AG04449 (cell line): ENCODE results near the gene KCND2.

Source experiments
- CTCF ChIA-PET: fragments of 350-600 bp; formaldehyde crosslinking; extraction: SDS; loops from one replicate; lab custom pipeline; 2021; ENCODE audit warnings: antibody characterized with exemption; lab: Yijun Ruan, JAX
- POLR2A ChIA-PET: fragments of 400-600, 350-600 bp; formaldehyde crosslinking; extraction: SDS; loops from one replicate; lab custom pipeline; 2020; ENCODE audit warnings: antibody characterized with exemption, inconsistent platforms; lab: Yijun Ruan, JAX
- DNase-seq: peaks from one replicate; pipeline ENCODE4 v3.0.0-alpha.2; 2010; ENCODE audit warnings: low read depth, low spot score
- H3K4me3 ChIP-seq: 2 replicates; pipeline ENCODE4 v1.5.1; 2011; ENCODE audit warnings: low read depth, mild to moderate bottlenecking, control low read depth, low read length
- TF ChIP-seq, protein P1 (sequence below): IDR thresholded peaks from one replicate; pipeline ENCODE4 v1.5.1; 2011; ENCODE audit warnings: mild to moderate bottlenecking, moderate library complexity, low read length, control low read depth, inconsistent platforms; ENCODE audit not compliant: insufficient read depth; ENCODE audit errors: missing control alignments

KCND2 gene

DNA sequence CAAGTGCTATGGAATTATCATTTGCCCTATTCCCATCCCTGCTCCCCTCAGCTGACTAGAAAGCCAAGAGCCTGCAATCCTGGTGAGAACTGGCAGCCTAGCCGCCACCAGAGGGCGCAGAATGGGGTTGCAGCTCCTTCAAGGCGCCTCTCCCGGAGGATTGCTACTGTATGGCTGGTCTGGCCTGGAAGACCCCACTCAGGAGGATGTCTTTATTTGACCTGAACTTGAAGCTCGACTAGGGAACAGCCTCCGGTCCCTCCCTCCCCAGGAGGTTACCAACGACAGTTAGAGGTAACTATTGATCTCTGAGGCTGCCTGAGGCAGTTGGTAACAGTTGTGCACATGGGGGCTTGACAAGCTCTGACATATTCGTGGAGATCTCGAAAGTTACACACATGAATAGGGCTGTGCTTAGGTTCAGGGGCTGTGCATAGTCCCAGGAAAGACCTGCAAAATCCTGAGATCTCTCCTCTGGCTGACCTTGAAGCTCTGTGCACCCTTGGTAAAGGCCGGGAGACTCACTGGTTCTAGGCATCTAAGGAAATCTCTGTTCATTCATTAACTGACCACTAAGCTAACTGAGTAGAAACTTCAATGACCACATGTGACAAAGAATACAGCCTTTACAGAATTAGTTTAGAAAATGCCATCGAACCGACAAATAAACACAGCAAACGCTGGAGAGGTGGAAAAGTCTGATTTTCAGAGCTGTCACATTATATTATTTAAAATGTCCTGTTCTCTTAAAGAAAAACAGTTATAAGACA is 519.3 kb downstream of the KCND2 start:
- H3K4me3 ChIP-seq, result no peak overlapping the region
- TF ChIP-seq, protein P1, sequence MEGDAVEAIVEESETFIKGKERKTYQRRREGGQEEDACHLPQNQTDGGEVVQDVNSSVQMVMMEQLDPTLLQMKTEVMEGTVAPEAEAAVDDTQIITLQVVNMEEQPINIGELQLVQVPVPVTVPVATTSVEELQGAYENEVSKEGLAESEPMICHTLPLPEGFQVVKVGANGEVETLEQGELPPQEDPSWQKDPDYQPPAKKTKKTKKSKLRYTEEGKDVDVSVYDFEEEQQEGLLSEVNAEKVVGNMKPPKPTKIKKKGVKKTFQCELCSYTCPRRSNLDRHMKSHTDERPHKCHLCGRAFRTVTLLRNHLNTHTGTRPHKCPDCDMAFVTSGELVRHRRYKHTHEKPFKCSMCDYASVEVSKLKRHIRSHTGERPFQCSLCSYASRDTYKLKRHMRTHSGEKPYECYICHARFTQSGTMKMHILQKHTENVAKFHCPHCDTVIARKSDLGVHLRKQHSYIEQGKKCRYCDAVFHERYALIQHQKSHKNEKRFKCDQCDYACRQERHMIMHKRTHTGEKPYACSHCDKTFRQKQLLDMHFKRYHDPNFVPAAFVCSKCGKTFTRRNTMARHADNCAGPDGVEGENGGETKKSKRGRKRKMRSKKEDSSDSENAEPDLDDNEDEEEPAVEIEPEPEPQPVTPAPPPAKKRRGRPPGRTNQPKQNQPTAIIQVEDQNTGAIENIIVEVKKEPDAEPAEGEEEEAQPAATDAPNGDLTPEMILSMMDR, result peak; percentile 92
- ChIA-PET CTCF (interaction anchor here (0.6 to 13.9 kb wide), 43 partner anchors 8 to 1202 kb away, joined by 3 to 186 read pairs (median 4); partner anchors contain the start of gene CPED1), POLR2A (no interaction called here)
- no peak for DNase-seq

DNA sequence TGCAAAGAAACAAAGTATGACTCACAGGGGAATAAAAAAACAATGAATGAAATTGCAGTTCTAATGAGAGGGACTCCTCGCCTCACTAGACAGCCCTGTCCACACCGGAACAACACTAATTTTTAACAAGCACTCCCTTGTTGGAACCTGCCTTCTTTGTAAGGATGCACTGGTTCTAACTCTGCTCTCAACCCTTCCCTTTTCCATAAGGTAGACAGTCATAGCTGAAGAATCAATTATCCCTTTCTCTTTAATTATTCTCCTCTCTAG is 519.8 kb downstream of the KCND2 start:
- TF ChIP-seq, protein P1, result no peak
- POLR2A ChIA-PET, result no interaction called here
- no peak overlapping the region for H3K4me3 ChIP-seq
- CTCF ChIA-PET, result interaction anchor here (0.7 to 13.9 kb wide), 28 partner anchors 10 to 757 kb away, joined by 3 to 186 read pairs (median 5); partner anchors contain the start of gene CPED1
- no peak for DNase-seq

DNA sequence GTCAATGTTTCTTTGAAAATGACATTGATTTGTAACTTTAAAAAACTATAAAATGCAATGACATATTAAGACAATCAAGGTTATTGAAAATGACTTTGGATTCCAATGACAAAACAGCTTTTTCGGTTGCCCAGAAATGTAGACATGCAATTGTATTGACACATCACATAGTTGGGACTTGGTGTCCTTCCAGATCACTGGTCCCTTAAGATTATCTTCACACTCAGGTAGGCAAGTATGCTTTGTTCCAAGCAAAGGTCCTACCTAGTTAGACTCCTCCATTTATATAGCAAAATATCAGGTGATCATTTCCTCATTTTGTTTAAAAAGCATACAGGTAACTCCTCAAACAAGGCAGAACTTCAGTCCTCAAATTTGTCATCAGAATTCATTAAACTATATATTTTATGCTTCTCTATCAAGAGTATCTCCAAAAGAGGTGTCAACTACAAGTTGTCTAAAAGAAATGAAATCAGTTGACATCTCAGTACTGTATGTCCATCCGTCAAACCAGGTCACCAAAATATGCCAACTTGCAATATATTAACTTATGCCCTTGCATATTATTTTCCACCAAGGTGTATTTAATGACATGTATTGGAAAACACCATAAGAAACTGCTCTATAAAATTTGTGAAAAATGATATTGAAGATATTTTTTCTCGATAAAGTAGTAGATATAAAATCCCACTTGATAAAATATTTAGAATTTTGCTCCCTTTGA is 520.4 kb downstream of the KCND2 start:
- DNase-seq, result no peak
- CTCF ChIA-PET, result interaction anchor here (0.9 to 13.9 kb wide), 16 partner anchors 10 to 547 kb away, joined by 3 to 186 read pairs (median 6); partner anchors contain the start of gene CPED1
- TF ChIP-seq, protein P1, result no peak
- no peak overlapping the region for H3K4me3 ChIP-seq
- POLR2A ChIA-PET, result no interaction called here

DNA sequence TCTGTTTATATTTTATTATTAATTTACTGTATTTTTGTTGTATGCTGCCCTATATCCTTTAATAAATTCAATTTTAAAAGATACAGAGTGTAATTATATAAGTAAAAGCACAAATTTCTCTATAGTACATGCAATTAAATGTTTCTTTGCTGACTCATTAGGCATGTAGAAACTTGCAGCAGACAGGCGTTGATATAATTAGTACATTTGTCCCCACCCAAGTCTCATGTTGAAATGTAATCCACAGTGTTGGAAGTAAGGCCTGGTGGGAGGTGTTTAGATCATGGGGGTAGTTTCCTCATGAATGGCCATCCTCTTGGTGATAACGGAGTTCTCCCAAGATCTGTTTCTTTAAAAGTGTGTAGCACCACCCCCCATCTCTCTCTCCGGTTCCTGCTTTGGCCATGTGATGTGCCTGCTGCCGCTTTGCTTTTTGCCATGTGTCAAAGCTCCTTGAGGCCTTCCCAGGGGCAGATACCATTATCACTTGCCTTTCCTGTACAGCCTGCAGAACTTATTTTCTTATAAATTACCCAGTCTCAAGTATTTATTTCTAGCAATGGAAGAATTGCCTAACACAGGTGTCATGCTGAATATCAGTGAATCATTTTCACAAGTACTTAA is 521.2 kb downstream of the KCND2 start:
- TF ChIP-seq, protein P1, result no peak
- POLR2A ChIA-PET, result no interaction called here
- CTCF ChIA-PET, result interaction anchor here (0.7 to 13.9 kb wide), 6 partner anchors 10 to 312 kb away, joined by 3 to 186 read pairs (median 7); no protein-coding TSS in a partner anchor
- no peak overlapping the region for H3K4me3 ChIP-seq
- no peak for DNase-seq

DNA sequence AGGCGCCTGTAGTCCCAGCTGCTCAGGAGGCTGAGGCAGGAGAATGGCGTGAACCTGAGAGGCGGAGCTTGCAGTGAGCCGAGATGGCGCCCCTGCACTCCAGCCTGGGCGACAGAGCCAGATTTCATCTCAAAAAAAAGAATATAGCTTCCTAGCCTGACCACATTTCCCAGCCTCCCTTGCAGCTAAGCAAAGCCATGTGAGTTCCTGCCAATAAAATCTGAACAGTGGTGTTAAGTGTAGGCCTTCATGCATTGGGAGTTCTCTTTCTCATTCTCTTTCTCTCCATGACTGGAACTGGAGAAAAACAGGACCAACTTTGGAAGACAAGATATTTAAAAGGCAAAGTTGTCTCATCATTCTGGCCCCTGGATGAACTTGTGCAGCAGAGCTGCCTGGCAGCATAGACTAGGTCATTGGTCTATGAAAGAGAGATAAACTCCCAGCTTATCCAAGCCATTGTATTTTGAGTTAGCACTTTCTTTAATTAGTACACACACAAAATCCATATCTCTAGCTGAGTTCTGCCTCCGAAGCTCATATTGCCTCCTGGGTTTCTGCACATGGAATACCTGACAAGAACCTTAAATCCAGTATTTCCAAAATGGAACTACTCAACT is 524.2 kb downstream of the KCND2 start:
- POLR2A ChIA-PET, result no interaction called here
- DNase-seq, result no peak

More for the DNA sequence above, 524.2 kb downstream of the KCND2 start:
- CTCF ChIA-PET, result interaction anchor here (1.4 to 13.9 kb wide), 3 partner anchors 9 to 311 kb away, joined by 3 to 186 read pairs (median 9); no protein-coding TSS in a partner anchor
- no peak overlapping the region for H3K4me3 ChIP-seq
- TF ChIP-seq, protein P1, result no peak
